Osteocyte (in vitro differentiated cells): Measurements from ENCODE around the gene PPP1R14B. TPM values are rescaled to one million over a fixed set of nuclear protein-coding genes. Genes with fewer than 3 reads are reported as not detected.

Source experiments
- DNase-seq: peaks from one replicate; pipeline ENCODE4 v3.0.0; 2021; ENCODE audit warnings: mixed read lengths; ENCODE audit not compliant: unreplicated experiment; ENCODE audit errors: extremely low spot score
- H3K27ac Mint-ChIP-seq: one replicate; pipeline ENCODE4 v1.8.0; 2021; ENCODE audit warnings: mild to moderate bottlenecking, mixed read lengths; ENCODE audit not compliant: unreplicated experiment
- H3K27me3 Mint-ChIP-seq: one replicate; pipeline ENCODE4 v1.8.0; 2021; ENCODE audit warnings: mixed read lengths; ENCODE audit not compliant: unreplicated experiment
- H3K36me3 Mint-ChIP-seq: one replicate; pipeline ENCODE4 v1.8.0; 2021; ENCODE audit warnings: mixed read lengths; ENCODE audit not compliant: unreplicated experiment
- H3K4me1 Mint-ChIP-seq: one replicate; pipeline ENCODE4 v1.8.0; 2021; ENCODE audit warnings: mixed read lengths; ENCODE audit not compliant: unreplicated experiment
- H3K4me3 Mint-ChIP-seq: one replicate; pipeline ENCODE4 v1.8.0; 2021; ENCODE audit warnings: mild to moderate bottlenecking, moderate library complexity, mixed read lengths; ENCODE audit not compliant: unreplicated experiment
- H3K9me3 Mint-ChIP-seq: one replicate; pipeline ENCODE4 v1.8.0; 2021; ENCODE audit warnings: mixed read lengths; ENCODE audit not compliant: unreplicated experiment
- total RNA-seq: library from RNA; stranded (reverse); gene quantifications from 2 replicates; pipeline ENCODE4 v1.2.1, GENCODE V29; 2021
- TF ChIP-seq, protein P1 (sequence below): fragments of 200-600 bp; sonication (generic); IDR thresholded peaks from 2 replicates; pipeline ENCODE4 v1.5.0; 2021; ENCODE audit warnings: antibody characterized with exemption, mild to moderate bottlenecking, moderate library complexity

PPP1R14B gene
- total RNA-seq, 1 donor from 2014 or later, result 270 TPM

DNA sequence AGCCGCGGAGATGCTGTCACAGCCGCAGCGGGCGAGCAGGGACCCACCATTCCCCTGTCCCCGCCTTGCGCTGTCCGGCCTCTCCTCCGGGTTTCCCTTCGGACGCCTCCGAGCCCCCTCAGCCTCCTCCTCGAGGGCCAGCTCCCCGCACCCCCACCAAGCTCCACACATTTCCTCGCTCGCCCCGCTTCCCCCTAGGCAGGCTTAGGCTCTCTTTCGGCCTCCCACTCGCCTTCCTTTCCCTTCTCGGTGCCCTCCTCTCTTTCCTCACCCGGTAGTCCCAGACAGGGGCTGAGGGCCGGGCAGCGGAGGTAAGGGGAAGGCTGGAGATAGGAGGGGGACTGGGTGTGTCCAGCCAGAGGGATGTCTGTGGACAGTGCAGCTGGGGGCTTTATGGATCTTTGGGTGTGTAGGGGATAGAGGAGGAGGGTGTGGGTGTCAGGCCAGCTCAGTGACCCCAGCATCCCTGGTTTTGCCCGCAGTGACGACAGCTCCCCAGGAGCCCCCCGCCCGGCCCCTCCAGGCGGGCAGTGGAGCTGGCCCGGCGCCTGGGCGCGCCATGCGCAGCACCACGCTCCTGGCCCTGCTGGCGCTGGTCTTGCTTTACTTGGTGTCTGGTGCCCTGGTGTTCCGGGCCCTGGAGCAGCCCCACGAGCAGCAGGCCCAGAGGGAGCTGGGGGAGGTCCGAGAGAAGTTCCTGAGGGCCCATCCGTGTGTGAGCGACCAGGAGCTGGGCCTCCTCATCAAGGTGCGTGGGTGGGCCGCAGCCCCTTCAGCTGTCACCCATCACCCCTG is 45.9 kb upstream of the PPP1R14B start:
- H3K4me1 Mint-ChIP-seq, result peaks cover 23% of the 10 kb centered on the region
- H3K27me3 Mint-ChIP-seq, result peaks cover 35% of the 10 kb centered on the region
- TF ChIP-seq, protein P1, sequence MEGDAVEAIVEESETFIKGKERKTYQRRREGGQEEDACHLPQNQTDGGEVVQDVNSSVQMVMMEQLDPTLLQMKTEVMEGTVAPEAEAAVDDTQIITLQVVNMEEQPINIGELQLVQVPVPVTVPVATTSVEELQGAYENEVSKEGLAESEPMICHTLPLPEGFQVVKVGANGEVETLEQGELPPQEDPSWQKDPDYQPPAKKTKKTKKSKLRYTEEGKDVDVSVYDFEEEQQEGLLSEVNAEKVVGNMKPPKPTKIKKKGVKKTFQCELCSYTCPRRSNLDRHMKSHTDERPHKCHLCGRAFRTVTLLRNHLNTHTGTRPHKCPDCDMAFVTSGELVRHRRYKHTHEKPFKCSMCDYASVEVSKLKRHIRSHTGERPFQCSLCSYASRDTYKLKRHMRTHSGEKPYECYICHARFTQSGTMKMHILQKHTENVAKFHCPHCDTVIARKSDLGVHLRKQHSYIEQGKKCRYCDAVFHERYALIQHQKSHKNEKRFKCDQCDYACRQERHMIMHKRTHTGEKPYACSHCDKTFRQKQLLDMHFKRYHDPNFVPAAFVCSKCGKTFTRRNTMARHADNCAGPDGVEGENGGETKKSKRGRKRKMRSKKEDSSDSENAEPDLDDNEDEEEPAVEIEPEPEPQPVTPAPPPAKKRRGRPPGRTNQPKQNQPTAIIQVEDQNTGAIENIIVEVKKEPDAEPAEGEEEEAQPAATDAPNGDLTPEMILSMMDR, result no peak
- H3K36me3 Mint-ChIP-seq, result peaks cover 1% of the 10 kb centered on the region
- no peaks in the 10 kb centered on the region for H3K9me3 Mint-ChIP-seq
- H3K4me3 Mint-ChIP-seq, result peak overlapping the region; percentile 57
- no peak overlapping the region for H3K27ac Mint-ChIP-seq
- DNase-seq, result no peak

DNA sequence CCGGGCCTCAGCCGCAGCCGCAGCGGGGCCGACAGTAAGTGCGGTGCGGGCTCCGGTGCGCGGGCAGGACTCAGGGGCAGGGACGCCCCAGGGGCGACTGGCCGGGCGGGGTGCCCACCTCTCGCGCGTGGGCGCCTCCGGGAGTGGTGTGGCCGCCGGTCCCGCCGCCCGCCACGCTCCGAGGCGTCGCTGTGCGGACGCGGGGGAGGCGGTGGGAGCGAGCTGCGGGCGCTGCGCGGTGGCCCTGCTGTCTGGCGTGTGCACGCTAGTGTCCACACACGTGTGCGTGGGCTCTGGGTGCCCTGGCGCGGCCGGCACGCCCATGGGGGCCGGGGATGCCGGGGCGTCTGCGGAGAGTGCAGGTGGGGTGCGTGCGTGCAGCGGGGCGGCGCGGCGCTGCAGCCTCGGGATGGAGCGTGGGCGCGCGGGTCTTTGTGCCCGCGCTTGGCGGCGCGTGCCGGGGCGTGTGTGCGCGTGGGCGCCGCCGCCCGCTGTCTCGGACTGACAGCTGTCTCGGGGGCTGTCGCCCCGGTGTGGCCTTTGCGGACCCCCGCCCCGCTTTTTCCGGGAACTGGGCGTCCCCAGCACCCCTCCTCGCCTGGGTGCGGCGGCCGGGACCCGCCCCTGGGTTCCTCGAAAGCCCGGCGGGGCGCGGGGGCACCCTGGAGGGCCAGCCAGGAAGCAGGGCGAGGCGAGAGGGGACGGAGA is 45.2 kb upstream of the PPP1R14B start:
- Mint-ChIP-seq H3K27me3 (peaks cover 30% of the 10 kb centered on the region), H3K4me3 (no peak overlapping the region), H3K9me3 (no peaks in the 10 kb centered on the region), H3K27ac (no peak overlapping the region), H3K36me3 (peaks cover 1% of the 10 kb centered on the region), H3K4me1 (peaks cover 27% of the 10 kb centered on the region)
- TF ChIP-seq, protein P1, result no peak
- no peak for DNase-seq

DNA sequence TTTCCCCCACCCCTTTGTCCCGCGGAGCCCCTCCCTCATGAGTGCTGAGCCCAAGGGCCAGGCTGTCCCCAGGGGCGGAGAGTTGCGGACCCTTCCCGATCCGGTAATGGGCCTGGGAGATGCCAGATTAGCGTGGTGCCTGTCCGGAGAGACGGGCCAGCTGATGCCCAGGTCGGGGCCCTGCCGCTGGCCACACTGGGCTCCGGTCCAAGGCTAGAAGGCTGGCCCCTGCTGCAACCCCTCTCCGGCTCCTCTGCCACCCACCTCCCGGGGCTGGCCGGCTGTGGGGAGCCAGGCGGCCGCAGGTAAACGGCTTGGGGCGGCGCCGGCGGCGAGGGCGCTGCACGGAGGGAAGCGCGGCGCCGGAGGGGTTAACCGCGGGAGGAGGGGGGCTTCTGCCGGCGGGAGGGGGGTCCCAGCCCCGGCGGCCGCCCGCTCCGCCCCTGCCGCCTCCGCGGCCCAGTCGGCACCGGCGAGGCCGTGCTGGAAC is 44.6 kb upstream of the PPP1R14B start, which contains the start of gene KCNK4:
KCNK4 (plus strand) TSS at position 41 of the 490 bp plus-strand sequence. CDS start 1,717 bp downstream, outside the sequence.
- DNase-seq, result no peak

DNA sequence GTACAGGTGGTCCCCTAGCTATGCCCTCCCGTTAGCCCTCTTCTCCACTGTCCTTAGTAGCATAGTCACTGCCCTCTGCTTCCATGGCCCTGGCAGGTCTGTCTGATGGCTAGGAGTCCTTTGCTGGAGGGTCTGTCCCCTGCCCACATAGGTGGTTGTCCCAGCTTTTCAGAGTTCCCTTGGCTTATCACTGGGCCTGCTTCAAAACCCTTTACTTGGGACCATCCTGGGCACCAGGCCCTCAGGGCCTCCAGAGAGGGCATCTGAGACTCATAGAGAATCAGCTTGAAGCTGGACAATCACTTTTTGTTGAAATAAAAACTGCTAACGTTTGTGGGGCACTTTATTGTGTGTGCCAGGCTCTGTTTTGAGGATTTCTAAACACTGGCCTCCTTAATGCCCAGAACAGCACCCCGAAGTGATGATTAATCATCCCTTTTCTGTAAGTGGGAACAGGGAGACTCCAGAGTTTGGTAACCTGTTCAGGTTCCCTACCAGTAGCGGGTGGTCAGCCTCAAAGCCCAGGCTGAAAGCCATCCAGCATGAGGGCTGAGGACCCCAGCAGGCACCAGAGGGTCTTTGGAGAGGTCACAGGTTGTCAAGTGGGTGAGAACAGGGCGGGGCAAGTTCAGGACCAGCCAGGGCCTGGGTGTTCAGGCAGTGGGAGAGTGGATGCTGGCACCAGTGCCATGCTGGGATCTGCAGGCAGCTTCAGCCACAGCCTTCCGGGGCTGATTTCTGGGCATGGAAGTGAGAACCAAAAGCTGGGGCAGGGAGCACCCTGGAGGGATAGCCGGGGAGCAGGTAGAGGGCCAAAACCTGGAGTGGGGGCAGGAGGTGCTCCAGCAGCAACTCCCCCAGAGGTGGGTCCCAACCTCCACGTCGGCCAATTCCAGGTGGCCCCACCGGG is 43.9 kb upstream of the PPP1R14B start:
- H3K4me1 Mint-ChIP-seq, result peaks cover 33% of the 10 kb centered on the region
- H3K27me3 Mint-ChIP-seq, result peaks cover 22% of the 10 kb centered on the region
- no peak for DNase-seq
- no peaks in the 10 kb centered on the region for H3K9me3 Mint-ChIP-seq
- no peak overlapping the region for H3K27ac Mint-ChIP-seq
- H3K36me3 Mint-ChIP-seq, result peaks cover 1% of the 10 kb centered on the region
- H3K4me3 Mint-ChIP-seq, result peak overlapping the region; percentile 70
- TF ChIP-seq, protein P1, result no peak

More for the DNA sequence above, 44.6 kb upstream of the PPP1R14B start, which contains the start of gene KCNK4:
- TF ChIP-seq, protein P1, result no peak
- no peaks in the 10 kb centered on the region for H3K9me3 Mint-ChIP-seq
- peaks cover 26% of the 10 kb centered on the region for H3K27me3 Mint-ChIP-seq
- H3K4me3 Mint-ChIP-seq, result peak within 1 kb of the TSS; percentile 70
- H3K36me3 Mint-ChIP-seq, result peaks cover 1% of the 10 kb centered on the region
- peaks cover 30% of the 10 kb centered on the region for H3K4me1 Mint-ChIP-seq
- no peak within 1 kb of the TSS for H3K27ac Mint-ChIP-seq
